K562 (cell line): ENCODE results near the gene ZNF844. TPM values are rescaled to one million over a fixed set of nuclear protein-coding genes. Genes with fewer than 3 reads are reported as not detected.
A peak's percentile ranks its signal among the peaks of the same experiment; 100 is the strongest.

ENCODE experiments used
- ATAC-seq: fragments of 200-7000 bp; cut with Tn5 transposase; 3 replicates; pipeline ENCODE4 v1.9.1; 2020; ENCODE audit warnings: moderate library complexity
- BruUV-seq: library from RNA; stranded (reverse); fragments of 400-500 nt; replicated peaks from 2 replicates; lab custom pipeline; 2021; lab: Mats Ljungman, UMichigan
- CTCF ChIA-PET: fragments of 300-600 bp; formaldehyde crosslinking; extraction: SDS; loops from one replicate; lab custom pipeline; 2021; ENCODE audit warnings: low intra/inter-chr PET ratio; lab: Yijun Ruan, JAX
- POLR2A ChIA-PET: fragments of 300-600, 350-650 bp; sonication (Branson Sonifier 250); formaldehyde crosslinking; extraction: SDS; loops from one replicate; lab custom pipeline; 2021; ENCODE audit warnings: antibody characterized with exemption, inconsistent platforms; lab: Yijun Ruan, JAX
- DNase-seq, 4 experiments: peaks; one replicate each; pipeline versions ENCODE4 v3.0.0 to v3.0.0-alpha.2; 2011 to 2018; ENCODE audit warnings: low spot score in 3 of 4, mixed read lengths in 3 of 4; ENCODE audit errors: extremely low read depth in 1 of 4
- FAIRE-seq: peaks from 2 replicates; lab custom pipeline; 2011; peaks lifted over from hg19 to GRCh38; lab: Jason Lieb, UNC
- H2AFZ ChIP-seq: 2 replicates; pipeline ENCODE4 v1.6.0; 2011; ENCODE audit warnings: low read depth, low read length, control low read depth, inconsistent platforms
- H3K27ac ChIP-seq: fragments of 200-600 bp; 3 replicates; pipeline ENCODE4 v1.8.0; 2011; ENCODE audit warnings: low read depth, mild to moderate bottlenecking, control low read depth, inconsistent platforms, low read length, moderate library complexity, mixed read lengths; ENCODE audit errors: extremely low read depth
- H3K27me3 ChIP-seq, 2 experiments: fragments of 300-600 bp in 1 of 2; 2 replicates in 1 of 2; 3 replicates in 1 of 2; pipeline versions ENCODE4 v1.6.0 to v1.8.0; 2011; ENCODE audit warnings: inconsistent platforms in 2 of 2, low read length in 2 of 2, mild to moderate bottlenecking in 1 of 2, mixed read lengths in 1 of 2, moderate library complexity in 1 of 2; ENCODE audit not compliant: control insufficient read depth in 2 of 2, insufficient read depth in 2 of 2
- H3K36me3 ChIP-seq: fragments of 300-600 bp; 3 replicates; pipeline ENCODE4 v1.8.0; 2011; ENCODE audit warnings: mild to moderate bottlenecking, low read length, inconsistent platforms; ENCODE audit not compliant: control insufficient read depth, insufficient read depth
- H3K4me1 ChIP-seq, 2 experiments: fragments of 200-600 bp in 1 of 2; replicated peaks in 1 of 2; 2 replicates in 1 of 2; 3 replicates in 1 of 2; pipeline versions ENCODE4 v1.5.1 to v1.8.0; 2011; ENCODE audit warnings: inconsistent platforms in 2 of 2, low read length in 2 of 2, mild to moderate bottlenecking in 1 of 2, mixed read lengths in 1 of 2, moderate library complexity in 1 of 2; ENCODE audit not compliant: control insufficient read depth in 2 of 2, insufficient read depth in 2 of 2
- H3K4me2 ChIP-seq: 2 replicates; pipeline ENCODE4 v1.6.1; 2011; ENCODE audit warnings: low read length, control low read depth, inconsistent platforms, mixed read lengths; ENCODE audit not compliant: insufficient read depth
- H3K4me3 ChIP-seq: fragments of 200-600 bp; sonication (generic), shearing (Covaris generic); 2 replicates; pipeline ENCODE4 v1.5.1; 2016; ENCODE audit warnings: control low read depth, inconsistent platforms
- H3K79me2 ChIP-seq: fragments of 200-600 bp; 3 replicates; pipeline ENCODE4 v1.8.0; 2011; ENCODE audit warnings: low read length, inconsistent platforms; ENCODE audit not compliant: control insufficient read depth, insufficient read depth
- H3K9ac ChIP-seq, 2 experiments: 2 replicates each; pipeline versions ENCODE4 v1.6.0 to v1.6.1; 2011; ENCODE audit warnings: low read depth in 2 of 2, low read length in 2 of 2, control low read depth in 1 of 2, inconsistent platforms in 1 of 2, mild to moderate bottlenecking in 1 of 2, mixed read lengths in 1 of 2; ENCODE audit not compliant: insufficient read depth in 1 of 2
- H3K9me1 ChIP-seq: one replicate; pipeline ENCODE4 v1.6.0; 2011; ENCODE audit warnings: inconsistent platforms, mild to moderate bottlenecking, low read length, moderate library complexity; ENCODE audit not compliant: control insufficient read depth, insufficient read depth
- H3K9me3 ChIP-seq: replicated peaks from 2 replicates; pipeline ENCODE4 v1.5.1; 2011; ENCODE audit warnings: low read depth, low read length, inconsistent platforms; ENCODE audit not compliant: control insufficient read depth, insufficient read depth
- H4K20me1 ChIP-seq: replicated peaks from 2 replicates; pipeline ENCODE4 v1.6.1; 2011; ENCODE audit warnings: low read length, inconsistent platforms, mixed read lengths; ENCODE audit not compliant: control insufficient read depth, insufficient read depth
- C11orf30 ChIP-seq: fragments of 450-650 bp; IDR thresholded peaks from 2 replicates; pipeline ENCODE4 v1.6.1; 2016; ENCODE audit warnings: low read depth, mild to moderate bottlenecking
- CTBP1 ChIP-seq: fragments of 450-650 bp; IDR thresholded peaks from 2 replicates; pipeline ENCODE4 v1.6.1; 2016; ENCODE audit warnings: borderline replicate concordance
- FOXK1 ChIP-seq: sonication (generic); formaldehyde crosslinking; IDR thresholded peaks from 2 replicates; pipeline ENCODE4 v1.8.0; 2022; ENCODE audit warnings: missing genetic modification reagents, mild to moderate bottlenecking, borderline replicate concordance
- HDAC8 ChIP-seq: fragments of 450-650 bp; IDR thresholded peaks from 2 replicates; pipeline ENCODE4 v1.6.1; 2016; ENCODE audit warnings: mild to moderate bottlenecking, missing genetic modification characterization, moderate library complexity, missing compliant biosample characterization
- HEY1 ChIP-seq: fragments of 250-450 bp; sonication (Bioruptor Pico); IDR thresholded peaks from 2 replicates; pipeline ENCODE4 v1.5.0; 2020; ENCODE audit warnings: mild to moderate bottlenecking, moderate library complexity, borderline replicate concordance
- KLF10 ChIP-seq: fragments of 250-450 bp; sonication (Bioruptor Pico); IDR thresholded peaks from 2 replicates; pipeline ENCODE4 v1.6.1; 2021; ENCODE audit warnings: matching md5 sums
- LCOR ChIP-seq: sonication (generic); formaldehyde crosslinking; IDR thresholded peaks from 2 replicates; pipeline ENCODE4 v1.8.0; 2022; ENCODE audit warnings: mild to moderate bottlenecking, missing genetic modification reagents
- MAFG ChIP-seq: fragments of 450-650 bp; conservative IDR thresholded peaks from 2 replicates; pipeline ENCODE4 v1.6.1; 2016; ENCODE audit warnings: missing genetic modification characterization, missing compliant biosample characterization
- MAFK ChIP-seq: IDR thresholded peaks from 2 replicates; pipeline ENCODE4 v1.6.1; 2011; ENCODE audit warnings: low read length, improper control_type of control experiment
- MEF2A ChIP-seq: IDR thresholded peaks from 2 replicates; pipeline ENCODE4 v1.6.1; 2011; ENCODE audit warnings: low read depth, mild to moderate bottlenecking, low read length, moderate library complexity; ENCODE audit not compliant: control insufficient read depth
- MTA3 ChIP-seq: fragments of 450-650 bp; formaldehyde crosslinking; IDR thresholded peaks from 2 replicates; pipeline ENCODE4 v1.6.1; 2017; ENCODE audit warnings: mild to moderate bottlenecking, borderline replicate concordance
- PCBP1 ChIP-seq: fragments of 200-400 bp; formaldehyde crosslinking; IDR thresholded peaks from 2 replicates; pipeline ENCODE4 v1.6.1; 2018; ENCODE audit warnings: mild to moderate bottlenecking, low read depth, low read length; ENCODE audit not compliant: poor library complexity, severe bottlenecking
- PHB ChIP-seq: fragments of 250-450 bp; sonication (Bioruptor Pico); IDR thresholded peaks from 2 replicates; pipeline ENCODE4 v1.5.0; 2021
- SRF ChIP-seq, 2 experiments: fragments of 250-450, 450-650 bp in 1 of 2; sonication (Bioruptor Pico) in 1 of 2; sonication (generic) in 1 of 2; formaldehyde crosslinking; IDR thresholded peaks; 2 replicates each; pipeline versions ENCODE4 v1.5.0 to v1.5.1; 2020 to 2022; ENCODE audit warnings: mild to moderate bottlenecking in 1 of 2, missing genetic modification reagents in 1 of 2
- TBP ChIP-seq: optimal IDR thresholded peaks from 2 replicates; pipeline ENCODE3; 2011; ENCODE audit warnings: low read depth, low read length, improper control_type of control experiment
- ZKSCAN3 ChIP-seq: fragments of 250-450 bp; sonication (Bioruptor Pico); IDR thresholded peaks from 2 replicates; pipeline ENCODE4 v1.4.0; 2020
- ZNF316 ChIP-seq: fragments of 450-650 bp; IDR thresholded peaks from 2 replicates; pipeline ENCODE4 v1.6.1; 2016
- ZNF583 ChIP-seq: fragments of 250-450 bp; sonication (Bioruptor Pico); IDR thresholded peaks from 2 replicates; pipeline ENCODE4 v1.4.0; 2020
- WGBS: fragments of 100-300 bp; shearing (Covaris generic); methylation state at CpG from one replicate; pipeline ENCODE4 v1.1.6; 2016; ENCODE audit warnings: low coverage, mixed read lengths; ENCODE audit not compliant: insufficient coverage; ENCODE audit errors: missing lambda C conversion rate; 5-methylcytosine and 5-hydroxymethylcytosine counted together
- in situ Hi-C: fragments of 300-500 bp; cut with MboI; formaldehyde crosslinking; loops from 4 replicates; pipeline ENCODE4 v1.15.0; 2018; ENCODE audit warnings: inconsistent platforms, mixed read lengths
- intact Hi-C: fragments of 100-400 bp; cut with micrococcal nuclease; formaldehyde crosslinking; loops from 2 replicates; pipeline ENCODE4 v1.14.2; 2022
- polyA plus RNA-seq, 8 experiments: library from polyadenylated mRNA; depleted of rRNA in 4 of 8; stranded (reverse) in 5 of 8; unstranded in 3 of 8; fragments of >200 nt; fragmentation: Nextera tagmentation in 2 of 8; fragmentation: Illumina TruSeq in 1 of 8; extraction: Ambion mirVana in 2 of 8; extraction: Trizol in 1 of 8; gene quantifications; 2 replicates each; pipeline versions ENCODE4 v1.2.1 to v1.2.3, GENCODE V29; 2011 to 2014; ENCODE audit warnings: inconsistent platforms in 1 of 8, missing spikeins in 1 of 8
- total RNA-seq, 7 experiments: library from RNA; depleted of rRNA in 6 of 7; stranded (reverse); fragments of >200 nt in 6 of 7; fragmentation: Illumina TruSeq in 2 of 7; extraction: Trizol in 2 of 7; gene quantifications; 2 replicates each; pipeline versions ENCODE4 v1.2.1 to v1.2.3, GENCODE V29; 2011 to 2021; ENCODE audit warnings: low replicate concordance in 1 of 7
- TF ChIP-seq, protein P1 (sequence below): fragments of 250-450 bp; sonication (Bioruptor Pico); IDR thresholded peaks from 2 replicates; pipeline ENCODE4 v1.4.0; 2020; ENCODE audit warnings: mild to moderate bottlenecking
- TF ChIP-seq, protein P2 (sequence below): fragments of 250-450 bp; sonication (Bioruptor Pico); IDR thresholded peaks from 2 replicates; pipeline ENCODE4 v1.8.0; 2021; ENCODE audit warnings: mild to moderate bottlenecking, moderate library complexity

ZNF844 gene
- total and polyA plus RNA-seq, 9 of the 15 experiments (the other 6 are each of a cell fraction or from before 2014, with no cell fraction given): 0.80 to 4.5 (median 2.2) TPM

DNA sequence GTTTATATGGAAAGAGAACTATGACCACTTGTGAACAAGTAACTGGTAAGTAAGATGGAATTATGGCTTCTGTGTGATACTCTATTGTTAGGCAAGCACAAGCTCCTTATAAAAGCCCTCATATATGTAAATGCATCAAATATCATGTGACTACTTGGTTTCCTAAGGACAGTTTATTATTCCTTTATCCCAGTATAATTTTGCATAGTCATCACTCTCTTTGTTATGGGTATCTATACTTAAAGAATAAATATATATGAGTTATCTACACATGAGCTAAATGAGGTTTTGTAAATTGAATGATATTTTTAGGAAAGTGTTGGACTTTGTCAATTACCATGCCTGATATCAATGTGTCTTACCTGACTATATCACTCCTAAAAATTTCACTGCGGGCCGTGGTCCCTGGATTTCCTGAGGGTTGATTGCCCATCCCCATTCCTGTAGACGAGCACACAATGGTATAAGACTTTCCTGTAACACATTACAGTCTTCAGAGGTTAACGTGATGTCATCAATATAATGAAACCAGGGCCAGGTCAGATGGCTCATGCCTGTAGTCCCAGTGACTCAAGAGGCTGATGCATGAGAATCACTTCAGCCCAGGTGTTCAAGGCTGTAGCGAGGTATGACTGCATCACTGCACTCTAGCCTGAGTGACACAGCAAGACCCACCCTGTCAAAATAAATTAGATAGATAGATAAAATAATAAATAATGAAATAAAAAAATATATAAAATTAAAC, 20.7 kb downstream of the ZNF844 start:
- Histone ChIP-seq H3K9me1 (no peaks in the 10 kb centered on the region), H4K20me1 (no peaks in the 10 kb centered on the region), H3K27ac (no peak overlapping the region), H2AFZ (no peak overlapping the region), H3K79me2 (no peaks in the 10 kb centered on the region), H3K9me3 (peaks cover 2% of the 10 kb centered on the region; the same call in 1 of the 2 replicates), H3K4me1 (no peaks in the 10 kb centered on the region; a peak in 1 of 5 replicates), H3K27me3 (no peaks in the 10 kb centered on the region), H3K4me2 (no peak overlapping the region), H3K9ac (no peak overlapping the region), H3K36me3 (no peaks in the 10 kb centered on the region), H3K4me3 (no peak overlapping the region)
- no peak for ATAC-seq
- ChIA-PET CTCF (no interaction called here), POLR2A (no interaction called here)
- intact Hi-C loops (no loop called here), in situ Hi-C loops (no loop called here)
- FAIRE-seq: no peak
- BruUV-seq: no TSS peak
- TF ChIP-seq ZNF316: peak; percentile 69
- no peak for TF ChIP-seq FOXK1 (CRISPR knock-in tag)
- TF ChIP-seq LCOR (CRISPR knock-in tag): no peak
- no peak for TF ChIP-seq KLF10 (CRISPR knock-in tag)
- no peak for TF ChIP-seq SRF (CRISPR knock-in tag; IDR thresholded peaks at IDR 0.05)
- no peak for TF ChIP-seq MEF2A
- TF ChIP-seq HEY1 (CRISPR knock-in tag): no peak
- no peak for TF ChIP-seq ZKSCAN3
- TF ChIP-seq C11orf30: peak; percentile 22; the same call in 1 of the 2 replicates
- TF ChIP-seq, protein P1, sequence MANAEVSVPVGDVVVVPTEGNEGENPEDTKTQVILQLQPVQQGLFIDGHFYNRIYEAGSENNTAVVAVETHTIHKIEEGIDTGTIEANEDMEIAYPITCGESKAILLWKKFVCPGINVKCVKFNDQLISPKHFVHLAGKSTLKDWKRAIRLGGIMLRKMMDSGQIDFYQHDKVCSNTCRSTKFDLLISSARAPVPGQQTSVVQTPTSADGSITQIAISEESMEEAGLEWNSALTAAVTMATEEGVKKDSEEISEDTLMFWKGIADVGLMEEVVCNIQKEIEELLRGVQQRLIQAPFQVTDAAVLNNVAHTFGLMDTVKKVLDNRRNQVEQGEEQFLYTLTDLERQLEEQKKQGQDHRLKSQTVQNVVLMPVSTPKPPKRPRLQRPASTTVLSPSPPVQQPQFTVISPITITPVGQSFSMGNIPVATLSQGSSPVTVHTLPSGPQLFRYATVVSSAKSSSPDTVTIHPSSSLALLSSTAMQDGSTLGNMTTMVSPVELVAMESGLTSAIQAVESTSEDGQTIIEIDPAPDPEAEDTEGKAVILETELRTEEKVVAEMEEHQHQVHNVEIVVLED: no peak
- TF ChIP-seq TBP: no peak
- no peak for TF ChIP-seq MTA3
- TF ChIP-seq PCBP1: no peak
- TF ChIP-seq MAFG (tag): peak; percentile 35; the same call in 1 of the 2 replicates
- TF ChIP-seq PHB (CRISPR knock-in tag): no peak
- TF ChIP-seq MAFK: peak; percentile 19; the same call in 1 of the 2 replicates
- no peak for TF ChIP-seq ZNF583 (CRISPR knock-in tag)
- TF ChIP-seq, protein P2, sequence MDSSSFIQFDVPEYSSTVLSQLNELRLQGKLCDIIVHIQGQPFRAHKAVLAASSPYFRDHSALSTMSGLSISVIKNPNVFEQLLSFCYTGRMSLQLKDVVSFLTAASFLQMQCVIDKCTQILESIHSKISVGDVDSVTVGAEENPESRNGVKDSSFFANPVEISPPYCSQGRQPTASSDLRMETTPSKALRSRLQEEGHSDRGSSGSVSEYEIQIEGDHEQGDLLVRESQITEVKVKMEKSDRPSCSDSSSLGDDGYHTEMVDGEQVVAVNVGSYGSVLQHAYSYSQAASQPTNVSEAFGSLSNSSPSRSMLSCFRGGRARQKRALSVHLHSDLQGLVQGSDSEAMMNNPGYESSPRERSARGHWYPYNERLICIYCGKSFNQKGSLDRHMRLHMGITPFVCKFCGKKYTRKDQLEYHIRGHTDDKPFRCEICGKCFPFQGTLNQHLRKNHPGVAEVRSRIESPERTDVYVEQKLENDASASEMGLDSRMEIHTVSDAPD: no peak
- no peak for TF ChIP-seq HDAC8 (tag)
- no peak for TF ChIP-seq CTBP1
- DNase-seq: no peak
- 14% methylated on average over 5 of the region's 5 CpGs for WGBS
